ENCODE data around the gene TLR1.
A peak's percentile ranks its signal among the peaks of the same experiment; 100 is the strongest.
"Not testable (repeated sequence)": the region's sequence is repeated elsewhere in the genome, so short reads cannot be mapped to it uniquely, and the experiment has no call there.

TLR1 gene

GRCh38 chr4:38770281-38770680 is 34.3 kb downstream of the TLR1 start:
- DNase-seq, result not testable (repeated sequence)

GRCh38 chr4:38769857-38770256 is 34.7 kb downstream of the TLR1 start:
- no peak for DNase-seq

GRCh38 chr4:38769441-38769840 is 35.1 kb downstream of the TLR1 start:
- no peak for DNase-seq

GRCh38 chr4:38768968-38769394 is 35.6 kb downstream of the TLR1 start:
- DNase-seq, result no peak

- DNase-seq, result not testable (repeated sequence)
Observed at GRCh38 chr4:38766940-38767339, 37.7 kb downstream of the TLR1 start.

- DNase-seq, result no peak
Observed at GRCh38 chr4:38765382-38765781, 39.2 kb downstream of the TLR1 start.

GRCh38 chr4:38764277-38764676 is 40.3 kb downstream of the TLR1 start:
- DNase-seq, result no peak

- DNase-seq, result no peak
Observed at GRCh38 chr4:38762560-38762959, 42.0 kb downstream of the TLR1 start.

GRCh38 chr4:38759790-38760122 is 44.8 kb downstream of the TLR1 start:
- no peak for DNase-seq

- DNase-seq, result no peak
Observed at GRCh38 chr4:38759113-38759789, 45.3 kb downstream of the TLR1 start.

GRCh38 chr4:38757945-38758600 is 46.5 kb downstream of the TLR1 start:
- DNase-seq, result no peak

GRCh38 chr4:38752941-38753806 is 51.4 kb downstream of the TLR1 start:
- peak; percentile 58 for DNase-seq

GRCh38 chr4:38752372-38752940 is 52.1 kb downstream of the TLR1 start:
- no peak for DNase-seq

- no peak for DNase-seq
Observed at GRCh38 chr4:38751341-38752010, 53.1 kb downstream of the TLR1 start.

GRCh38 chr4:38749336-38749735 is 55.3 kb downstream of the TLR1 start:
- no peak for DNase-seq

GRCh38 chr4:38747629-38748028 is 57.0 kb downstream of the TLR1 start:
- DNase-seq, result no peak
